BE2C (cell line): ENCODE data around the gene LUZP2.

Experiments
- DNase-seq: peaks from one replicate; pipeline ENCODE4 v3.0.0-alpha.2; 2020
- H3K27me3 ChIP-seq: fragments of 250-450 bp; sonication (Bioruptor Pico); 2 replicates; pipeline ENCODE4 v1.5.1; 2020; ENCODE audit warnings: mild to moderate bottlenecking
- H3K36me3 ChIP-seq: fragments of 250-450 bp; sonication (Bioruptor Pico); 2 replicates; pipeline ENCODE4 v1.5.1; 2020; ENCODE audit warnings: mild to moderate bottlenecking
- H3K4me1 ChIP-seq: fragments of 250-450 bp; sonication (Bioruptor Pico); 2 replicates; pipeline ENCODE4 v1.5.1; 2020
- H3K4me3 ChIP-seq: 2 replicates; pipeline ENCODE4 v1.5.1; 2011; ENCODE audit warnings: low read depth, low read length
- H3K9me3 ChIP-seq: fragments of 250-450 bp; sonication (Bioruptor Pico); 2 replicates; pipeline ENCODE4 v1.5.1; 2020
- CTCF ChIP-seq: IDR thresholded peaks from 2 replicates; pipeline ENCODE4 v1.5.1; 2012; ENCODE audit warnings: mild to moderate bottlenecking, low read depth, low read length

Gene LUZP2

GRCh38 chr11:24636291-24636629 lies 139.4 kb downstream of the LUZP2 start:
- H3K36me3 ChIP-seq: no peaks in the 10 kb centered on the region
- DNase-seq: no peak
- TF ChIP-seq CTCF: no peak

GRCh38 chr11:24637520-24637919 lies 140.7 kb downstream of the LUZP2 start:
- Histone ChIP-seq H3K27me3 (no peaks in the 10 kb centered on the region), H3K4me3 (no peak overlapping the region), H3K4me1 (no peaks in the 10 kb centered on the region), H3K36me3 (no peaks in the 10 kb centered on the region), H3K9me3 (no peaks in the 10 kb centered on the region)
- no peak for TF ChIP-seq CTCF
- no peak for DNase-seq

More at GRCh38 chr11:24636291-24636629, 139.4 kb downstream of the LUZP2 start:
- H3K4me3 ChIP-seq: no peak overlapping the region
- no peaks in the 10 kb centered on the region for H3K9me3 ChIP-seq
- H3K4me1 ChIP-seq: no peaks in the 10 kb centered on the region
- no peaks in the 10 kb centered on the region for H3K27me3 ChIP-seq

GRCh38 chr11:24642648-24643047 lies 145.8 kb downstream of the LUZP2 start:
- Histone ChIP-seq H3K4me3 (no peak overlapping the region), H3K36me3 (no peaks in the 10 kb centered on the region), H3K9me3 (no peaks in the 10 kb centered on the region), H3K27me3 (no peaks in the 10 kb centered on the region), H3K4me1 (no peaks in the 10 kb centered on the region)
- DNase-seq: no peak
- TF ChIP-seq CTCF: no peak

- TF ChIP-seq CTCF: no peak
- no peak overlapping the region for H3K4me3 ChIP-seq
Observed at GRCh38 chr11:24645563-24645962, 148.7 kb downstream of the LUZP2 start.

GRCh38 chr11:24651873-24652272 lies 155.0 kb downstream of the LUZP2 start:
- no peaks in the 10 kb centered on the region for H3K36me3 ChIP-seq
- TF ChIP-seq CTCF: no peak
- no peak overlapping the region for H3K4me3 ChIP-seq
- H3K9me3 ChIP-seq: no peaks in the 10 kb centered on the region
- DNase-seq: no peak
- no peaks in the 10 kb centered on the region for H3K27me3 ChIP-seq
- no peaks in the 10 kb centered on the region for H3K4me1 ChIP-seq

More at GRCh38 chr11:24645563-24645962, 148.7 kb downstream of the LUZP2 start:
- Histone ChIP-seq H3K4me1 (no peaks in the 10 kb centered on the region), H3K36me3 (no peaks in the 10 kb centered on the region), H3K9me3 (no peaks in the 10 kb centered on the region), H3K27me3 (no peaks in the 10 kb centered on the region)
- DNase-seq: no peak

- H3K36me3 ChIP-seq: no peaks in the 10 kb centered on the region
- TF ChIP-seq CTCF: no peak
- DNase-seq: no peak
- no peaks in the 10 kb centered on the region for H3K4me1 ChIP-seq
- H3K9me3 ChIP-seq: no peaks in the 10 kb centered on the region
- H3K4me3 ChIP-seq: no peak overlapping the region
- H3K27me3 ChIP-seq: no peaks in the 10 kb centered on the region
Observed at GRCh38 chr11:24653901-24654300, 157.0 kb downstream of the LUZP2 start.
